ENCODE measurements around the gene DHFR. TPM values are rescaled to one million over a fixed set of nuclear protein-coding genes. Genes with fewer than 3 reads are reported as not detected.

The DHFR gene
- polyA plus RNA-seq, 1 of the 3 experiments (the other 2 are of a cell fraction) = 16.6 TPM

DNA sequence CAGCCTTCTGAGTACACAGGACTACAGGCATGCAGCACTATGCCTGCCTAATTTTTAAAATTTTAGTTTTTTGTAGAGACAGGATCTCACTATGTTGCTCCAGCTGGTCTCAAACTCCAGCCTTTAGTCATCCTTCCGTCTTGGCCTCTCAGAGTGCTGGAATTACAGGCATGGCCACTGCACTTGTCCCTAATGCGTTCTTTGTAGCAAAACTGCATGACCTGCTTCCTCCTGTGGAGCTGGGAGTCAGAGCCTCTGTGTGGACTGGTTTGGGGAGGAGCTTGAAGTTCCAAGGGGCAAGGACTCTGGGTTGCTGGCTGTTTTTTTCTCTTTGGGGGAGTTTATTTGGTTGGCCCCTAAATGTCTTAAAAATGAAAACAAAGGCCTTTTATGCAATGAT, 62.0 kb downstream of the DHFR start:
- no peak overlapping the region for H3K9ac ChIP-seq

GRCh38 chr5:80592105-80592504, 62.7 kb downstream of the DHFR start:
- Histone ChIP-seq H3K9me3 (no peaks in the 10 kb centered on the region), H3K36me3 (replicated peaks in 1 of 2; ENCODE audit: control insufficient read depth in 1 of 2, insufficient read depth in 2 of 2, low read length in 1 of 2) (no peaks in the 10 kb centered on the region), H3F3A (replicated peaks; ENCODE audit: insufficient read depth) (no peaks in the 10 kb centered on the region), H4K20me1 (ENCODE audit: insufficient read depth) (no peaks in the 10 kb centered on the region), H3K79me2 (ENCODE audit: insufficient read depth) (no peaks in the 10 kb centered on the region), H3K4me3 (ENCODE audit: low read depth in 2 of 2, low read length in 1 of 2) (no peak overlapping the region), H3K4me1 (ENCODE audit: control insufficient read depth in 1 of 2, insufficient read depth in 2 of 2, low read depth in 1 of 2, low read length in 1 of 2) (no peaks in the 10 kb centered on the region), H2AFZ (ENCODE audit: low read depth) (no peak overlapping the region), H3K27ac (ENCODE audit: low read depth in 2 of 2, low read length in 1 of 2) (no peak overlapping the region), H3K9ac (no peak overlapping the region), H3K27me3 (ENCODE audit: insufficient read depth) (no peaks in the 10 kb centered on the region), H3K9me2 (no peaks in the 10 kb centered on the region), H3K4me2 (no peak overlapping the region)
- 53% methylated on average over 1 of the region's 1 CpG for WGBS (ENCODE audit: low lambda C conversion rate)
- POLR2A ChIA-PET = no interaction called here
- TF ChIP-seq GABPA (IDR thresholded peaks at IDR 0.05; ENCODE audit: low read depth) (no peak), FOSL2 (IDR thresholded peaks at IDR 0.05; ENCODE audit: borderline replicate concordance, low read depth) (no peak), RXRA (IDR thresholded peaks at IDR 0.05; ENCODE audit: borderline replicate concordance, low read depth) (no peak), TEAD4 (IDR thresholded peaks at IDR 0.05; ENCODE audit: borderline replicate concordance, insufficient read depth) (no peak)
- no peak for DNase-seq
- CTCF ChIA-PET = no interaction called here

More for the DNA sequence above, 62.0 kb downstream of the DHFR start:
- Histone ChIP-seq H3K4me3 (ENCODE audit: low read depth in 2 of 2, low read length in 1 of 2) (no peak overlapping the region), H3K79me2 (ENCODE audit: insufficient read depth) (no peaks in the 10 kb centered on the region), H3K36me3 (replicated peaks in 1 of 2; ENCODE audit: control insufficient read depth in 1 of 2, insufficient read depth in 2 of 2, low read length in 1 of 2) (no peaks in the 10 kb centered on the region), H3K4me1 (ENCODE audit: control insufficient read depth in 1 of 2, insufficient read depth in 2 of 2, low read depth in 1 of 2, low read length in 1 of 2) (no peaks in the 10 kb centered on the region), H3K9me2 (no peaks in the 10 kb centered on the region), H3K9me3 (no peaks in the 10 kb centered on the region), H3K27me3 (ENCODE audit: insufficient read depth) (no peaks in the 10 kb centered on the region), H3K27ac (ENCODE audit: low read depth in 2 of 2, low read length in 1 of 2) (no peak overlapping the region), H4K20me1 (ENCODE audit: insufficient read depth) (no peaks in the 10 kb centered on the region), H2AFZ (ENCODE audit: low read depth) (no peak overlapping the region), H3K4me2 (no peak overlapping the region), H3F3A (replicated peaks; ENCODE audit: insufficient read depth) (no peaks in the 10 kb centered on the region)
- TF ChIP-seq USF1 (IDR thresholded peaks at IDR 0.05; ENCODE audit: borderline replicate concordance, low read depth) (no peak), CHD2 (IDR thresholded peaks at IDR 0.05; ENCODE audit: low read length, partially characterized antibody) (no peak), RAD21 (IDR thresholded peaks at IDR 0.05; ENCODE audit: low read length) (no peak), NRF1 (IDR thresholded peaks at IDR 0.05; ENCODE audit: low read depth, low read length) (no peak), RFX5 (IDR thresholded peaks at IDR 0.05; ENCODE audit: low read length) (no peak), TAF1 (IDR thresholded peaks at IDR 0.05; ENCODE audit: borderline replicate concordance, low read depth, low read length) (no peak), FOSL2 (IDR thresholded peaks at IDR 0.05; ENCODE audit: borderline replicate concordance, low read depth) (no peak), JUND (IDR thresholded peaks at IDR 0.05) (no peak), IRF3 (IDR thresholded peaks at IDR 0.05; ENCODE audit: low read depth, low read length) (no peak), SIN3A (IDR thresholded peaks at IDR 0.05; ENCODE audit: borderline replicate concordance, low read depth, low read length) (no peak), SMC3 (IDR thresholded peaks at IDR 0.05; ENCODE audit: low read depth, low read length) (no peak), FOXM1 (IDR thresholded peaks at IDR 0.05; ENCODE audit: low read depth) (no peak), YY1 (IDR thresholded peaks at IDR 0.05; ENCODE audit: low read depth) (no peak), MEF2A (IDR thresholded peaks at IDR 0.05; ENCODE audit: borderline replicate concordance, low read depth) (no peak)
- TF ChIP-seq, protein P1, sequence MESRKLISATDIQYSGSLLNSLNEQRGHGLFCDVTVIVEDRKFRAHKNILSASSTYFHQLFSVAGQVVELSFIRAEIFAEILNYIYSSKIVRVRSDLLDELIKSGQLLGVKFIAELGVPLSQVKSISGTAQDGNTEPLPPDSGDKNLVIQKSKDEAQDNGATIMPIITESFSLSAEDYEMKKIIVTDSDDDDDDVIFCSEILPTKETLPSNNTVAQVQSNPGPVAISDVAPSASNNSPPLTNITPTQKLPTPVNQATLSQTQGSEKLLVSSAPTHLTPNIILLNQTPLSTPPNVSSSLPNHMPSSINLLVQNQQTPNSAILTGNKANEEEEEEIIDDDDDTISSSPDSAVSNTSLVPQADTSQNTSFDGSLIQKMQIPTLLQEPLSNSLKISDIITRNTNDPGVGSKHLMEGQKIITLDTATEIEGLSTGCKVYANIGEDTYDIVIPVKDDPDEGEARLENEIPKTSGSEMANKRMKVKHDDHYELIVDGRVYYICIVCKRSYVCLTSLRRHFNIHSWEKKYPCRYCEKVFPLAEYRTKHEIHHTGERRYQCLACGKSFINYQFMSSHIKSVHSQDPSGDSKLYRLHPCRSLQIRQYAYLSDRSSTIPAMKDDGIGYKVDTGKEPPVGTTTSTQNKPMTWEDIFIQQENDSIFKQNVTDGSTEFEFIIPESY (IDR thresholded peaks at IDR 0.05; ENCODE audit: borderline replicate concordance, low read depth) = no peak
- TF ChIP-seq, protein P2, sequence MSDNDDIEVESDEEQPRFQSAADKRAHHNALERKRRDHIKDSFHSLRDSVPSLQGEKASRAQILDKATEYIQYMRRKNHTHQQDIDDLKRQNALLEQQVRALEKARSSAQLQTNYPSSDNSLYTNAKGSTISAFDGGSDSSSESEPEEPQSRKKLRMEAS (IDR thresholded peaks at IDR 0.05; ENCODE audit: low read depth) = no peak
- POLR2A ChIA-PET = no interaction called here
- CTCF ChIA-PET = no interaction called here
- DNase-seq = no peak
- WGBS (ENCODE audit: low lambda C conversion rate) = 63% methylated on average over 2 of the region's 2 CpGs
